Measurements from ENCODE around the gene OR2W3.
A peak's percentile ranks its signal among the peaks of the same experiment; 100 is the strongest.

Gene OR2W3

GRCh38 chr1:247895163-247895637, at the start of gene OR2W3:
TSS of gene OR2W3 (plus strand) at chr1:247895587. CDS start at chr1:247895587, 0 bp downstream.
- DNase-seq (ENCODE audit: low read depth, low spot score) = no peak

GRCh38 chr1:247845693-247846017, 49.7 kb upstream of the OR2W3 start:
- DNase-seq (ENCODE audit: low read depth, low spot score) = no peak

GRCh38 chr1:247848346-247848745, 47.0 kb upstream of the OR2W3 start:
- DNase-seq (ENCODE audit: low read depth, low spot score) = no peak

GRCh38 chr1:247849616-247850015, 45.8 kb upstream of the OR2W3 start:
- no peak for DNase-seq (ENCODE audit: low read depth, low spot score)

- DNase-seq (ENCODE audit: low read depth, low spot score) = no peak
These were observed 40.4 kb upstream of the OR2W3 start for GRCh38 chr1:247854899-247855545.

- DNase-seq (ENCODE audit: low read depth, low spot score) = no peak
These were observed 39.5 kb upstream of the OR2W3 start for GRCh38 chr1:247855911-247856310.

- DNase-seq (ENCODE audit: low read depth, low spot score) = peak; percentile 34
These were observed 38.1 kb upstream of the OR2W3 start, which contains the start of gene TRIM58 for GRCh38 chr1:247857069-247857984. TSS of gene TRIM58 (plus strand) at chr1:247857187. CDS start at chr1:247857247, 60 bp downstream.

- no peak for DNase-seq (ENCODE audit: low read depth, low spot score)
These were observed 37.3 kb upstream of the OR2W3 start for GRCh38 chr1:247857985-247858619.

- no peak for DNase-seq (ENCODE audit: low read depth, low spot score)
These were observed 32.6 kb upstream of the OR2W3 start for GRCh38 chr1:247862756-247863155.

GRCh38 chr1:247864644-247865043, 30.7 kb upstream of the OR2W3 start:
- DNase-seq (ENCODE audit: low read depth, low spot score) = no peak

- no peak for DNase-seq (ENCODE audit: low read depth, low spot score)
These were observed 30.0 kb upstream of the OR2W3 start for GRCh38 chr1:247865416-247865815.

- no peak for DNase-seq (ENCODE audit: low read depth, low spot score)
These were observed 12.0 kb upstream of the OR2W3 start for GRCh38 chr1:247883346-247883745.

- DNase-seq (ENCODE audit: low read depth, low spot score) = no peak
These were observed 10.5 kb upstream of the OR2W3 start for GRCh38 chr1:247884797-247885413.

- DNase-seq (ENCODE audit: low read depth, low spot score) = no peak
These were observed 589 bp downstream of the OR2W3 start for GRCh38 chr1:247895976-247896375.

- no peak for DNase-seq (ENCODE audit: low read depth, low spot score)
These were observed 8.7 kb downstream of the OR2W3 start for GRCh38 chr1:247904122-247904521.

GRCh38 chr1:247905181-247905580, 9.8 kb downstream of the OR2W3 start:
- DNase-seq (ENCODE audit: low read depth, low spot score) = no peak

- no peak for DNase-seq (ENCODE audit: low read depth, low spot score)
These were observed 10.6 kb downstream of the OR2W3 start for GRCh38 chr1:247905910-247906503.

GRCh38 chr1:247906504-247907047, 11.2 kb downstream of the OR2W3 start:
- DNase-seq (ENCODE audit: low read depth, low spot score) = no peak

GRCh38 chr1:247908766-247909165, 13.4 kb downstream of the OR2W3 start:
- DNase-seq (ENCODE audit: low read depth, low spot score) = no peak

GRCh38 chr1:247913786-247914185, 18.4 kb downstream of the OR2W3 start:
- no peak for DNase-seq (ENCODE audit: low read depth, low spot score)

All from ELF-1 (cell line).